ENCODE measurements around the gene UGT1A8. TPM values are rescaled to one million over a fixed set of nuclear protein-coding genes. Genes with fewer than 3 reads are reported as not detected.
"Not testable (repeated sequence)": the region's sequence is repeated elsewhere in the genome, so short reads cannot be mapped to it uniquely, and the experiment has no call there.

UGT1A8 gene
- total and polyA plus RNA-seq, 7 donors: 1.8 to 8.8 (median 7.4) TPM; not detected in 4

- no peak for DNase-seq
- Histone ChIP-seq H3K27ac (no peak overlapping the region), H3K27me3 (no peaks in the 10 kb centered on the region), H3K4me3 (no peak overlapping the region), H3K4me1 (no peaks in the 10 kb centered on the region), H3K9me3 (peaks cover 0 to 13% (median 0%) of the 10 kb centered on the region in 4 donors), H3K36me3 (no peaks in the 10 kb centered on the region)
- TF ChIP-seq CTCF (IDR thresholded peaks at IDR 0.05) (no peak), EP300 (IDR thresholded peaks at IDR 0.05) (no peak), POLR2A (IDR thresholded peaks at IDR 0.05) (no peak), POLR2AphosphoS5 (IDR thresholded peaks at IDR 0.05) (no peak)
- intact Hi-C loops (cut with DNase I): no loop called here
- 91 to 99% methylated on average over 1 of the region's 1 CpG for WGBS, 2 donors
These were observed 25.7 kb downstream of the UGT1A8 start for GRCh38 chr2:233643128-233643527.

GRCh38 chr2:233646033-233646432 lies 28.6 kb downstream of the UGT1A8 start:
- H3K36me3 ChIP-seq; H3K4me1 ChIP-seq; H3K27ac ChIP-seq; H3K4me3 ChIP-seq; DNase-seq; intact Hi-C loops (cut with DNase I); H3K27me3 ChIP-seq: not testable (repeated sequence)
- WGBS, 2 donors: 95 to 96% methylated on average over 3 of the region's 3 CpGs
- H3K9me3 ChIP-seq: peaks cover 0 to 13% (median 0%) of the 10 kb centered on the region in 4 donors

- DNase-seq: no peak
- Histone ChIP-seq H3K27ac (no peak overlapping the region), H3K27me3 (no peaks in the 10 kb centered on the region), H3K9me3 (peaks cover 0 to 6% (median 0%) of the 10 kb centered on the region in 4 donors), H3K4me3 (no peak overlapping the region), H3K4me1 (no peaks in the 10 kb centered on the region), H3K36me3 (no peaks in the 10 kb centered on the region)
- WGBS, 2 donors: 19 to 73% methylated on average over 4 of the region's 4 CpGs
- intact Hi-C loops (cut with DNase I): no loop called here
- TF ChIP-seq POLR2A (IDR thresholded peaks at IDR 0.05): no peak
- no peak for TF ChIP-seq EP300 (IDR thresholded peaks at IDR 0.05)
- no peak for TF ChIP-seq POLR2AphosphoS5 (IDR thresholded peaks at IDR 0.05)
- TF ChIP-seq CTCF (IDR thresholded peaks at IDR 0.05): no peak
These were observed 33.5 kb downstream of the UGT1A8 start for GRCh38 chr2:233650981-233651380.

- Histone ChIP-seq H3K4me3 (no peak overlapping the region), H3K36me3 (no peaks in the 10 kb centered on the region), H3K4me1 (no peaks in the 10 kb centered on the region), H3K27ac (no peak overlapping the region), H3K9me3 (peaks cover 0 to 3% (median 0%) of the 10 kb centered on the region in 4 donors), H3K27me3 (no peaks in the 10 kb centered on the region)
- no peak for TF ChIP-seq POLR2A (IDR thresholded peaks at IDR 0.05)
- TF ChIP-seq CTCF (IDR thresholded peaks at IDR 0.05): no peak
- no peak for TF ChIP-seq POLR2AphosphoS5 (IDR thresholded peaks at IDR 0.05)
- TF ChIP-seq EP300 (IDR thresholded peaks at IDR 0.05): no peak
- DNase-seq: no peak
- 96 to 97% methylated on average over 2 of the region's 2 CpGs for whole genome bisulfite sequencing, 2 donors
- intact Hi-C loops (cut with DNase I): no loop called here
These were observed 34.0 kb downstream of the UGT1A8 start for GRCh38 chr2:233651430-233651829.

GRCh38 chr2:233654501-233654900 lies 37.1 kb downstream of the UGT1A8 start:
- H3K27ac ChIP-seq: no peak overlapping the region
- no peak overlapping the region for H3K4me3 ChIP-seq
- no peaks in the 10 kb centered on the region for H3K9me3 ChIP-seq
- no peak for DNase-seq
- TF ChIP-seq CTCF (IDR thresholded peaks at IDR 0.05) (no peak), EP300 (IDR thresholded peaks at IDR 0.05) (no peak), POLR2AphosphoS5 (IDR thresholded peaks at IDR 0.05) (no peak), POLR2A (IDR thresholded peaks at IDR 0.05) (no peak)
- intact Hi-C loops (cut with DNase I): no loop called here
- H3K27me3 ChIP-seq: no peaks in the 10 kb centered on the region
- no peaks in the 10 kb centered on the region for H3K4me1 ChIP-seq
- no peaks in the 10 kb centered on the region for H3K36me3 ChIP-seq
- WGBS, 2 donors: 68 to 81% methylated on average over 6 of the region's 6 CpGs

Measured in sigmoid colon (tissue), 7 donors.